SHP77 (cell line): Measurements from ENCODE around the gene TMPRSS9.
"Not testable (repeated sequence)": the region's sequence is repeated elsewhere in the genome, so short reads cannot be mapped to it uniquely, and the experiment has no call there.

ENCODE experiments used
- DNase-seq, 2 experiments: peaks; one replicate each; lab custom pipeline; 2025; lab: John Stamatoyannopoulos, UW

TMPRSS9 gene

DNA sequence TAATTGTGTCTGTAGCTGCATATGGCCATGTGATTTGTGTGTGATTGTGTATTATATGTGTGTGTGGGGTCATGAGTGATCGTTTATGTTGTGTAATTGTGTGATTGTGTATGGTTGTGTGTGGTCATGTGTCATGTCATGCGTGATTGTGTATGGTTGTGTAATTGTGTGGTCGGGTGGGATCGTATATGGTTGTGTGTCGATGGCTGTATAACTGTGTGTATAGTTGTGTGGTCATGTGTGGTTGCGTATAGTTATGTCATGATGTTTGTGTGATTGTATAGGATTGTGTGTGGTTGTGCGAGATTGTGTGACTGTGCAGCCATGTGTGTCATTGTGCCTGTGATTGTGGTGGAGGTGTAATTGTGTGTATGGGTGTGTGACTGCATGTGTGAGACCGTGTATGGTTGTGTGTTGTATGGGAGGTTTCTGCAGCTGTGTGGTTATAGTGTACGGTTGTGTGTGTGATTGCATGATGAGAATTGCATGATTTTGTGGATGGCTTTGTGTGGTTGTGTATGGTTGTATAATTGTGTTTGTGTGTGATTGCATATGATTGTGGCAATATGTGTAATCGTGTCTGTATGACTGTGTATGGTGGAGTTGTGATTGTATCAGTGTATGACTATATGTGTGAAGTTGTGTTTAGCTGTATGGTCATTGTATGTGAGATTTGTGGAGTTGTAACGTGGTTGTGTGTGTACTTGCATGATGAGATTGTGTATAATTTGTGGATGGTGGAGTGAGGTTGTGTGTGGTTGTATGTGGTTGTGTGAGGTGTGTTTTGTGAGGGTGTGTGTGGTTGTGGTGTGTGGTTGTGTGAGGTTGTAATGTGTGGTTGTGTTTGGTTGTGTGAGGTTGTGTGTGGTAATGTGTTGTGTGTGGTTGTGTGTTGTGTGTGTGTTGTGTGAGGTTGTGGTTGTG lies 2.2 kb downstream of the TMPRSS9 start:
- DNase-seq: no peak

GRCh38 chr19:2362970-2363300 lies 2.9 kb downstream of the TMPRSS9 start:
- DNase-seq: no peak

- no peak for DNase-seq
Measured at GRCh38 chr19:2363419-2363818, 3.4 kb downstream of the TMPRSS9 start.

- no peak for DNase-seq
Measured at GRCh38 chr19:2365201-2365970, 5.3 kb downstream of the TMPRSS9 start.

GRCh38 chr19:2371656-2372055 lies 11.6 kb downstream of the TMPRSS9 start:
- no peak for DNase-seq

- DNase-seq: no peak
Measured at GRCh38 chr19:2372076-2372612, 12.1 kb downstream of the TMPRSS9 start.

DNA sequence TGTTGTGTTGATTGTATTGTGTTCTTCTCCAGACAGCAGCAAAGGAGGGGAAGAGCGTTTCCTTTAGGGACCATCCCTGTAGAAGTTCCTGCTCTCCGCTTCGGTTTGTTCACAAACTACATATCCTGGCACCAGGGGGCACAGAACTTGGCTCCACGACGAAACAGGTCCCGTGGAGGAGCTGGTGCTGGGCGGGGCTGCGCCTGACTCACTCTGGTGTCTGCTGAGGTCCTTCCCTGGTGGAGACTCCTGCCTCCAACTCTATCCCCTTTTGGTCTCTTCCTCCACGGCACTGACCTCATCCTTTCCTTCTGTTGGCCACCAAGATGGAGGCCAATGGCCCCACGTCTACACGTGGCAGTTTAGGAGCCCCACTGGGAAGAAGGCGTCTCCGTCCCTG lies 14.7 kb downstream of the TMPRSS9 start:
- DNase-seq: no peak

GRCh38 chr19:2375353-2376121 lies 15.5 kb downstream of the TMPRSS9 start:
- no peak for DNase-seq

GRCh38 chr19:2376784-2377519 lies 16.9 kb downstream of the TMPRSS9 start:
- no peak for DNase-seq

GRCh38 chr19:2380567-2380966 lies 20.5 kb downstream of the TMPRSS9 start:
- no peak for DNase-seq

DNA sequence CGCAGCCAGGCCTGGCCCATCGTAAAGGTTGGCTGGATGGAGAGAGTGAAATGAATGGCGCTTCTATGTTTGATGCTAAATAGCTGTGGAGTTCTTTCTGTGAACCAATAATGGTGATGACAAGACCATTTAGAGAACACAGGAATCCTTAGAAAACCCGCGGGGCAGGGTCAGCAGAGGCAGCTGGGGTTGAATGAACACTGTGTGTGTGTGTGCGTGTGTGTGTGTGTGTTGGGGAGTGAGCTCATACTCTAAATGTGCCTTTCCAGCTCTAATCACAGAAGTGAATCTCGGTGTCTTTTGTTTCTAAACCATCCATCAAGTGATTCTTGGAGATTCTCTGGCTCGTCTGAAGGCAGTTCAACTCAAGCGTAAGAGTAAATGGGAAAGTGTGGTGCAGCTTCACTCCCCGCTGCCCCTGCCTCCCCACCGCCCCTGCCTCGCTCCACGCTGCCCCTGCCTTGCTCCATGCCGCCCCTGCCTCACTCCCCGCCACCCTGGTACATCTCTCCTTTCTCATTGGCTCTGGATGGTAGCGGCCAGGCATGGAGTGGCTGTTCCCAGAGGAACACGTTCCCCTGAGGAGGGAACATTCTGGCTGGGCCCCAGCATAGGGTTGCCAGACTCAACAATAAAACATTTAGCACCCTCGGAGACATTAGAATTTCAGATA lies 21.2 kb downstream of the TMPRSS9 start:
- DNase-seq: no peak

- no peak for DNase-seq
Measured at GRCh38 chr19:2382530-2383222, 22.6 kb downstream of the TMPRSS9 start.

DNA sequence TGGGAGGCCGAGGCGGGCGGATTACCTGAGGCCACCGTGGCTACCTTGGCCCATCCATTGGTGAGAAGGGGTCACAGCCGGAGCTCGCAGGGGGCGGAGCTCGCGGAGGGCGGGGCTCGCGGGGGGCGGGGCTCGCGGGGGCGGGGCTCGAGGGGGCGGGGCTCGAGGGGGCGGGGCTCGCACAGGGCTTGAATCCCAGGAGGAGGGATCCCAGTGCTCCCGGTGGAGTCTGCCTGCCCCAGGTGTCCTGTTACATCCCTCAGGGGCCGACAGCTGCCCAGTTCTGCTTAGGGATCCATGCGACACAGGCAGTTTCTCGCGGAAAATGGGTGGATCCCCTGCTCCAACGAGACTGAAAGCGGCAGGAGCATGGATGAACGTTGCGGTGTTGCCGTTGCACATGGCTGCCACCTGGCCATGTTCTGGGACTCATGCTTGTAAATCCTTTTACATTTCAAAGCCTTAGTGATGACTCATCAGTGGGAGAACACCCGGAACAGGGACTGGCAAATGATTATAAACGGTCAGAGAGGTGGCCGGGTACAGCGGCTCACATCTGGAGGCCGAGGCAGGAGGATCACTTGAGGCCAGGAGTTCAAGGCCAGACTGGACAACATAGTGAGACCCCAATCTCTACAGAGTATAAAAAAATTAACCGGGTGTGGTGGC lies 25.1 kb downstream of the TMPRSS9 start:
- DNase-seq: peak; percentile 89 to 96

- no peak for DNase-seq
Measured at GRCh38 chr19:2387367-2388288, 27.6 kb downstream of the TMPRSS9 start.

- DNase-seq: no peak
Measured at GRCh38 chr19:2389594-2389993, 29.5 kb downstream of the TMPRSS9 start.

DNA sequence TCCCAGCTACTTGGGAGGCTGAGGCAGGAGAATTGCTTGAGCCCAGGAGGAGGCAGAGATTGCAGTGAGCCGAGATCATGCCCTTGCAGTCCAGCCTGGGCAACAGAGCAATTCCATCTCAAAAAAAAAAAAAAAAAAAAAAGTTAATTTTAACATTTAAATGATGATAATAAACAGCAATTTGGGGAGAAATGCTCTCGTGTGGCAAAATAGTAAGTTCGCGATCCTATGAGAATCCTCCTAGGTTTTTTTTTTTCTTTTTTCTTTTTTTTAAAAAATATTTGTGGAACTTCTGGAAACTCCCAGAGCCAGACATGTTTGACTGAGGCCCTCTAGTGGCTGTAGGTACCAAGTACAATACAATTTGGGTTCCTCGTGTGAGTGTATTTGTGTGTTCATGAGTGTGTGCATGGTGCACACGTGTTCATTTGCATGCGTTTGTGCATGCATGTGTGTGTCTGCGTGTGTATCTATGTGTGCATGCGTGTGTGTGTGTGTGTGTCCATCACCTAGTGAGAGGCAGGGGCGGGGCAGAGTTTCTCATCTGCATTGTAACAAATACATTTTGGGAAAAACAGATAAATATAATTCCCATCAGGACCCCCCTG lies 31.2 kb downstream of the TMPRSS9 start:
- peak; percentile 46 to 61 for DNase-seq

DNA sequence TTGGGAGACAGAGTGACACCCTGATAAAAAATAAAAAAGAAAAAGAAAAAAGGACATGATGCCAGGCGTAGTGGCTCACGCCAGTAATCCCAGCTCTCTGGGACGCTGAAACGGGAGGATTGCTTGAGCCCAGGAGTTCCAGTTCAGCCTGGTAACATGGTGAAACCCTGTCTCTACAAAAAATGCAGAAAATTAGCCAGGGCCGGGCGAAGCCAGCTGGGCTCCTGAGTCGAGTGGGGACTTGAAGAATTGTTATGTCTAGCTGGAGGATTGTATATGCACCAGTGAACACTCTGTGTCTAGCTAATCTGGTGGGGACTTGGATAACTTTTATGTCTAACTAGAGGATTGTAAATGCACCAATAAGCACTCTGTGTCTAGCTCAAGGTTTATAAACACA lies 32.3 kb downstream of the TMPRSS9 start:
- DNase-seq: no peak

DNA sequence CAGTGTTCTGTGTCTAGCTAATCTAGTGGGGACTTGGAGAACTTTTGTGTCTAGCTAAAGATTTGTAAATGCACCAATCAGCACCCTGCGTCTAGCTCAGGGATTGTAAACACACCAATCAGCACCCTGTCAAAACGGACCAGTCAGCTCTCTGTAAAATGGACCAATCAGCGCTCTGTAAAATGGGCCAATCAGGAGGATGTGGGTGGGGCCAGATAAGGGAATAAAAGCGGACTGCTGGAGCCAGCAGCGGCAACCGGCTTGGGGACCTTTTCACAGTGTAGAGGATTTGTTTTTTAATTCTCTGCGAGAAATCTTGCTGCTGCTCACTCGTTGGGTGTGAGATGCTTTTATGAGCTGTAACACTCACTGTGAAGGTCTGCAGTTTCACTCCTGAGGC lies 32.8 kb downstream of the TMPRSS9 start:
- DNase-seq: not testable (repeated sequence)
